SK-N-SH (cell line): ENCODE data around the gene ODAD3. TPM values are rescaled to one million over a fixed set of nuclear protein-coding genes. Genes with fewer than 3 reads are reported as not detected.

Experiments used
- CTCF ChIA-PET: fragments of 300-600, 350-600 bp; formaldehyde crosslinking; extraction: SDS; loops from one replicate; lab custom pipeline; 2021; lab: Yijun Ruan, JAX
- POLR2A ChIA-PET: fragments of 350-600 bp; sonication (Branson Sonifier 250); formaldehyde crosslinking; extraction: SDS; loops from one replicate; lab custom pipeline; 2020; ENCODE audit warnings: antibody characterized with exemption, inconsistent platforms; lab: Yijun Ruan, JAX
- DNase-seq: peaks from one replicate; pipeline ENCODE4 v3.0.0; 2012
- H2AFZ ChIP-seq: fragments of 200-600 bp; sonication (generic); 2 replicates; pipeline ENCODE4 v1.8.1; 2016; ENCODE audit warnings: antibody characterized with exemption, mild to moderate bottlenecking, low read depth
- H3F3A ChIP-seq: fragments of 200-600 bp; sonication (generic); replicated peaks from 2 replicates; pipeline ENCODE3; 2016; ENCODE audit warnings: antibody characterized with exemption, mild to moderate bottlenecking; ENCODE audit not compliant: insufficient read depth
- H3K27ac ChIP-seq, 2 experiments: fragments of 200-500 bp in 1 of 2; fragments of 200-600 bp in 1 of 2; sonication (Bioruptor generic) in 1 of 2; sonication (generic), shearing (Covaris generic) in 1 of 2; 2 replicates each; pipeline versions ENCODE4 v1.5.1 to v1.6.1; 2014 to 2016; ENCODE audit warnings: low read depth in 2 of 2, inconsistent platforms in 1 of 2, low read length in 1 of 2, mild to moderate bottlenecking in 1 of 2, mixed read lengths in 1 of 2
- H3K27me3 ChIP-seq: fragments of 200-600 bp; sonication (generic), shearing (Covaris generic); 2 replicates; pipeline ENCODE4 v1.6.1; 2016; ENCODE audit warnings: mixed run types; ENCODE audit not compliant: insufficient read depth
- H3K36me3 ChIP-seq, 2 experiments: fragments of 200-500 bp in 1 of 2; fragments of 200-600 bp in 1 of 2; sonication (Bioruptor generic) in 1 of 2; sonication (generic) in 1 of 2; replicated peaks in 1 of 2; 2 replicates each; pipeline versions ENCODE3 to v1.5.1; 2014 to 2016; ENCODE audit warnings: low read length in 1 of 2, mild to moderate bottlenecking in 1 of 2; ENCODE audit not compliant: insufficient read depth in 2 of 2, control insufficient read depth in 1 of 2
- H3K4me1 ChIP-seq, 2 experiments: fragments of 200-500 bp in 1 of 2; fragments of 200-600 bp in 1 of 2; sonication (Bioruptor generic) in 1 of 2; sonication (generic), shearing (Covaris generic) in 1 of 2; 2 replicates each; pipeline versions ENCODE4 v1.5.1 to v1.6.1; 2014 to 2016; ENCODE audit warnings: low read depth in 1 of 2, low read length in 1 of 2, mixed run types in 1 of 2; ENCODE audit not compliant: insufficient read depth in 2 of 2, control insufficient read depth in 1 of 2
- H3K4me2 ChIP-seq: fragments of 200-600 bp; sonication (generic), shearing (Covaris generic); 2 replicates; pipeline ENCODE4 v1.6.1; 2017; ENCODE audit warnings: mixed run types
- H3K4me3 ChIP-seq, 2 experiments: fragments of 200-500 bp in 1 of 2; fragments of 200-600 bp in 1 of 2; sonication (Bioruptor generic) in 1 of 2; sonication (generic), shearing (Covaris generic) in 1 of 2; 2 replicates each; pipeline versions ENCODE4 v1.5.1 to v1.8.1; 2014 to 2016; ENCODE audit warnings: low read depth in 2 of 2, inconsistent platforms in 1 of 2, low read length in 1 of 2, mild to moderate bottlenecking in 1 of 2, mixed read lengths in 1 of 2, moderate library complexity in 1 of 2
- H3K79me2 ChIP-seq: fragments of 200-600 bp; sonication (generic); 2 replicates; pipeline ENCODE4 v1.8.1; 2017; ENCODE audit warnings: mild to moderate bottlenecking; ENCODE audit not compliant: insufficient read depth
- H3K9ac ChIP-seq: fragments of 200-600 bp; sonication (generic); 2 replicates; pipeline ENCODE4 v1.6.1; 2017; ENCODE audit warnings: mixed run types
- H3K9me2 ChIP-seq: fragments of 200-600 bp; sonication (generic); 2 replicates; pipeline ENCODE4 v1.6.1; 2017; ENCODE audit warnings: mixed run types
- H3K9me3 ChIP-seq: fragments of 200-600 bp; sonication (generic); 2 replicates; pipeline ENCODE4 v1.6.1; 2017; ENCODE audit warnings: mixed run types, mild to moderate bottlenecking, moderate library complexity
- H4K20me1 ChIP-seq: fragments of 200-600 bp; sonication (generic); 2 replicates; pipeline ENCODE4 v1.6.1; 2017; ENCODE audit warnings: mild to moderate bottlenecking, mixed run types; ENCODE audit not compliant: insufficient read depth
- CHD2 ChIP-seq: fragments of 150-350 bp; IDR thresholded peaks from 2 replicates; pipeline ENCODE4 v1.6.1; 2018; ENCODE audit warnings: low read length; ENCODE audit not compliant: partially characterized antibody
- EP300 ChIP-seq, 2 experiments: IDR thresholded peaks; 2 replicates each; pipeline versions ENCODE4 v1.4.0 to v1.6.1; 2012; ENCODE audit warnings: borderline replicate concordance in 1 of 2, low read depth in 1 of 2, low read length in 1 of 2
- EZH2phosphoT487 ChIP-seq: fragments of 200-600 bp; sonication (generic); IDR thresholded peaks from 2 replicates; pipeline ENCODE4 v1.6.1; 2017; ENCODE audit warnings: low read depth, mixed run types, mild to moderate bottlenecking, antibody characterized with exemption, moderate library complexity, borderline replicate concordance
- FOXJ3 ChIP-seq: sonication (generic); formaldehyde crosslinking; IDR thresholded peaks from 2 replicates; pipeline ENCODE4 v1.5.1; 2020; ENCODE audit warnings: mild to moderate bottlenecking, missing genetic modification reagents
- GABPA ChIP-seq: IDR thresholded peaks from 2 replicates; pipeline ENCODE4 v1.4.0; 2012; ENCODE audit warnings: low read depth, mild to moderate bottlenecking
- MXI1 ChIP-seq: IDR thresholded peaks from 2 replicates; pipeline ENCODE4 v1.6.1; 2012; ENCODE audit warnings: mild to moderate bottlenecking, low read depth, low read length, improper control_type of control experiment
- POLR2AphosphoS5 ChIP-seq: IDR thresholded peaks from 2 replicates; pipeline ENCODE4 v1.6.1; 2012; ENCODE audit warnings: low read depth, low read length
- RFX5 ChIP-seq: IDR thresholded peaks from 2 replicates; pipeline ENCODE4 v1.6.1; 2012; ENCODE audit warnings: mild to moderate bottlenecking, improper control_type of control experiment, low read length
- TAF1 ChIP-seq: IDR thresholded peaks from 2 replicates; pipeline ENCODE4 v1.6.1; 2012; ENCODE audit warnings: low read depth, mild to moderate bottlenecking, low read length, moderate library complexity, borderline replicate concordance
- TCF12 ChIP-seq: IDR thresholded peaks from 2 replicates; pipeline ENCODE4 v1.4.0; 2012
- TEAD4 ChIP-seq: IDR thresholded peaks from 2 replicates; pipeline ENCODE4 v1.4.0; 2012; ENCODE audit warnings: mild to moderate bottlenecking, borderline replicate concordance; ENCODE audit not compliant: insufficient read depth
- WGBS: methylation state at CpG from one replicate; pipeline ENCODE4 v1.1.6; 2017; ENCODE audit warnings: low lambda C conversion rate; 5-methylcytosine and 5-hydroxymethylcytosine counted together
- polyA plus RNA-seq, 3 experiments: library from polyadenylated mRNA; depleted of rRNA; stranded (reverse); fragments of >200 nt; gene quantifications; 2 replicates each; pipeline ENCODE4 v1.2.3, GENCODE V29; 2012
- TF ChIP-seq, protein P1 (sequence below): IDR thresholded peaks from 2 replicates; pipeline ENCODE4 v1.4.0; 2012; ENCODE audit warnings: low read depth
- TF ChIP-seq, protein P2 (sequence below): IDR thresholded peaks from 2 replicates; pipeline ENCODE4; 2012
- TF ChIP-seq, protein P3 (sequence below): fragments of 150-350 bp; IDR thresholded peaks from 2 replicates; pipeline ENCODE4 v1.6.1; 2017; ENCODE audit warnings: antibody characterized with exemption, low read length, low read depth, borderline replicate concordance
- TF ChIP-seq, protein P4 (sequence below): IDR thresholded peaks from 2 replicates; pipeline ENCODE4 v1.6.1; 2012; ENCODE audit warnings: mild to moderate bottlenecking, low read depth, low read length, moderate library complexity
- TF ChIP-seq, protein P5 (sequence below): fragments of 200-600 bp; sonication (generic); IDR thresholded peaks from 2 replicates; pipeline ENCODE4 v1.6.1; 2017; ENCODE audit warnings: antibody characterized with exemption, mild to moderate bottlenecking, moderate library complexity

The ODAD3 gene
- polyA plus RNA-seq, 1 of the 3 experiments (the other 2 are of a cell fraction) = 4.2 TPM

DNA sequence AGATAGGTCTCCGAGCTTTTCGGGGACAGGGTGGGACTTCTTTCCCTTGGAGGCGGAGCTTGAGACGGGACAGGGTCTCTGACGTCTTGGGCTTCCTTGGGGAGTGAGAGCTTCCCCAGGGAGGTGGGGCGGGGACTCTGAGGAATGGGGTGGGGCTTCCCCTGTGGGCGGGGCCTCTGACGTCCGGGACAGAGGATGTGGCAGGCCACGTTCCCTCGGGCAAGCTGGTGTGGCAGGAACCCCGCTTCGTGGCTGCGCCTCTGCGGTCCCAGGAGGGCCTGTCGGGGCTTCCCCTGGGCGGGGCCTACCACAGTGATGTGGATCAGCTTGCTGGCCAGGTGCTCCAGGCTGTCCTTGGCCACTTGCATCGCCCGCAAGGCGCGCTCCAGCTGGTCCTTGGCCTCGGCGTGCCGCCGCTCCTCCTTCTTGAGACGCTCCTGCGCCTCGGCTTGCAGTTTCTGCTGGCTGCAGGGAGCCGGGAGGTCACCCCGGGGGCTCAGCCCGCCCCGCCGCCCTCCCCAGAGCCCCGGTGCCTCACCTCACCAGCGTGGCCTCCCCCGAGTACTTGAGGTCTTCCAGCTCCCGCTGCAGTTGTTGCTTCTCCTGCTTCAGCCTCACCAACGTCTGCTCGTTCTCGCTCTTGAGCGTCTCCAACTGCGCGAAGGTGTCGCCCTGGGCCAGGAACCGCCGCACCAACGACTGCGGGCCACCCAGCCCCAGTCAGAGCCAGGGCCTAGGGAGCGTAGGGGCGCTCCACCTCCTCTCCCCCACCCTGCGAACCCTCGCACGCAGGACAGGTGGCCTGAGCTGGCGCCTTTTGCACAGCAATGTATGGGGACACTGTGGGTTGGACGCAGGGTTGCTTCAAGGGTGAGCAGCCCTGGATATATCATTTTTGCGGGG, 12.5 kb downstream of the ODAD3 start:
- Histone ChIP-seq H3K9ac (no peak overlapping the region), H3K4me1 (no peaks in the 10 kb centered on the region; a peak in 1 of 4 replicates), H3K27me3 (no peaks in the 10 kb centered on the region), H3K4me3 (no peak overlapping the region), H3F3A (peaks cover 6% of the 10 kb centered on the region), H3K9me3 (no peaks in the 10 kb centered on the region), H2AFZ (no peak overlapping the region), H3K27ac (no peak overlapping the region), H3K9me2 (no peaks in the 10 kb centered on the region), H3K4me2 (no peak overlapping the region), H3K79me2 (no peaks in the 10 kb centered on the region), H3K36me3 (no peaks in the 10 kb centered on the region), H4K20me1 (no peaks in the 10 kb centered on the region)
- WGBS = 90% methylated on average over 30 of the region's 56 CpGs
- CTCF ChIA-PET = interaction anchor here (0.6 to 1.5 kb wide), 4 partner anchors 11 to 41 kb away, joined by 3 to 4 read pairs (median 4); partner anchors contain the start of gene ODAD3
- POLR2A ChIA-PET = interaction anchor here (1.0 kb wide), 1 partner anchor 58 kb away, joined by 3 read pairs; the partner anchor contains the start of gene ELAVL3
- DNase-seq = peak; percentile 39
- no peak for TF ChIP-seq TAF1
- TF ChIP-seq, protein P1, sequence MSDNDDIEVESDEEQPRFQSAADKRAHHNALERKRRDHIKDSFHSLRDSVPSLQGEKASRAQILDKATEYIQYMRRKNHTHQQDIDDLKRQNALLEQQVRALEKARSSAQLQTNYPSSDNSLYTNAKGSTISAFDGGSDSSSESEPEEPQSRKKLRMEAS = no peak
- no peak for TF ChIP-seq MXI1
- no peak for TF ChIP-seq TCF12
- no peak for TF ChIP-seq EP300 (IDR thresholded peaks at IDR 0.05; ENCODE audit: borderline replicate concordance in 1 of 2, low read depth in 1 of 2, low read length in 1 of 2)
- TF ChIP-seq, protein P2, sequence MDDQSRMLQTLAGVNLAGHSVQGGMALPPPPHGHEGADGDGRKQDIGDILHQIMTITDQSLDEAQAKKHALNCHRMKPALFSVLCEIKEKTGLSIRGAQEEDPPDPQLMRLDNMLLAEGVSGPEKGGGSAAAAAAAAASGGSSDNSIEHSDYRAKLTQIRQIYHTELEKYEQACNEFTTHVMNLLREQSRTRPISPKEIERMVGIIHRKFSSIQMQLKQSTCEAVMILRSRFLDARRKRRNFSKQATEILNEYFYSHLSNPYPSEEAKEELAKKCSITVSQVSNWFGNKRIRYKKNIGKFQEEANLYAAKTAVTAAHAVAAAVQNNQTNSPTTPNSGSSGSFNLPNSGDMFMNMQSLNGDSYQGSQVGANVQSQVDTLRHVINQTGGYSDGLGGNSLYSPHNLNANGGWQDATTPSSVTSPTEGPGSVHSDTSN = no peak
- TF ChIP-seq, protein P3, sequence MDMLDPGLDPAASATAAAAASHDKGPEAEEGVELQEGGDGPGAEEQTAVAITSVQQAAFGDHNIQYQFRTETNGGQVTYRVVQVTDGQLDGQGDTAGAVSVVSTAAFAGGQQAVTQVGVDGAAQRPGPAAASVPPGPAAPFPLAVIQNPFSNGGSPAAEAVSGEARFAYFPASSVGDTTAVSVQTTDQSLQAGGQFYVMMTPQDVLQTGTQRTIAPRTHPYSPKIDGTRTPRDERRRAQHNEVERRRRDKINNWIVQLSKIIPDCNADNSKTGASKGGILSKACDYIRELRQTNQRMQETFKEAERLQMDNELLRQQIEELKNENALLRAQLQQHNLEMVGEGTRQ = no peak
- TF ChIP-seq, protein P4, sequence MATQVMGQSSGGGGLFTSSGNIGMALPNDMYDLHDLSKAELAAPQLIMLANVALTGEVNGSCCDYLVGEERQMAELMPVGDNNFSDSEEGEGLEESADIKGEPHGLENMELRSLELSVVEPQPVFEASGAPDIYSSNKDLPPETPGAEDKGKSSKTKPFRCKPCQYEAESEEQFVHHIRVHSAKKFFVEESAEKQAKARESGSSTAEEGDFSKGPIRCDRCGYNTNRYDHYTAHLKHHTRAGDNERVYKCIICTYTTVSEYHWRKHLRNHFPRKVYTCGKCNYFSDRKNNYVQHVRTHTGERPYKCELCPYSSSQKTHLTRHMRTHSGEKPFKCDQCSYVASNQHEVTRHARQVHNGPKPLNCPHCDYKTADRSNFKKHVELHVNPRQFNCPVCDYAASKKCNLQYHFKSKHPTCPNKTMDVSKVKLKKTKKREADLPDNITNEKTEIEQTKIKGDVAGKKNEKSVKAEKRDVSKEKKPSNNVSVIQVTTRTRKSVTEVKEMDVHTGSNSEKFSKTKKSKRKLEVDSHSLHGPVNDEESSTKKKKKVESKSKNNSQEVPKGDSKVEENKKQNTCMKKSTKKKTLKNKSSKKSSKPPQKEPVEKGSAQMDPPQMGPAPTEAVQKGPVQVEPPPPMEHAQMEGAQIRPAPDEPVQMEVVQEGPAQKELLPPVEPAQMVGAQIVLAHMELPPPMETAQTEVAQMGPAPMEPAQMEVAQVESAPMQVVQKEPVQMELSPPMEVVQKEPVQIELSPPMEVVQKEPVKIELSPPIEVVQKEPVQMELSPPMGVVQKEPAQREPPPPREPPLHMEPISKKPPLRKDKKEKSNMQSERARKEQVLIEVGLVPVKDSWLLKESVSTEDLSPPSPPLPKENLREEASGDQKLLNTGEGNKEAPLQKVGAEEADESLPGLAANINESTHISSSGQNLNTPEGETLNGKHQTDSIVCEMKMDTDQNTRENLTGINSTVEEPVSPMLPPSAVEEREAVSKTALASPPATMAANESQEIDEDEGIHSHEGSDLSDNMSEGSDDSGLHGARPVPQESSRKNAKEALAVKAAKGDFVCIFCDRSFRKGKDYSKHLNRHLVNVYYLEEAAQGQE = no peak
- no peak for TF ChIP-seq GABPA
- no peak for TF ChIP-seq CHD2
- no peak for TF ChIP-seq FOXJ3 (CRISPR knock-in tag)
- no peak for TF ChIP-seq EZH2phosphoT487
- TF ChIP-seq TEAD4 = no peak
- TF ChIP-seq, protein P5, sequence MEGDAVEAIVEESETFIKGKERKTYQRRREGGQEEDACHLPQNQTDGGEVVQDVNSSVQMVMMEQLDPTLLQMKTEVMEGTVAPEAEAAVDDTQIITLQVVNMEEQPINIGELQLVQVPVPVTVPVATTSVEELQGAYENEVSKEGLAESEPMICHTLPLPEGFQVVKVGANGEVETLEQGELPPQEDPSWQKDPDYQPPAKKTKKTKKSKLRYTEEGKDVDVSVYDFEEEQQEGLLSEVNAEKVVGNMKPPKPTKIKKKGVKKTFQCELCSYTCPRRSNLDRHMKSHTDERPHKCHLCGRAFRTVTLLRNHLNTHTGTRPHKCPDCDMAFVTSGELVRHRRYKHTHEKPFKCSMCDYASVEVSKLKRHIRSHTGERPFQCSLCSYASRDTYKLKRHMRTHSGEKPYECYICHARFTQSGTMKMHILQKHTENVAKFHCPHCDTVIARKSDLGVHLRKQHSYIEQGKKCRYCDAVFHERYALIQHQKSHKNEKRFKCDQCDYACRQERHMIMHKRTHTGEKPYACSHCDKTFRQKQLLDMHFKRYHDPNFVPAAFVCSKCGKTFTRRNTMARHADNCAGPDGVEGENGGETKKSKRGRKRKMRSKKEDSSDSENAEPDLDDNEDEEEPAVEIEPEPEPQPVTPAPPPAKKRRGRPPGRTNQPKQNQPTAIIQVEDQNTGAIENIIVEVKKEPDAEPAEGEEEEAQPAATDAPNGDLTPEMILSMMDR = no peak
- no peak for TF ChIP-seq POLR2AphosphoS5
- TF ChIP-seq RFX5 = no peak
